Muscle of leg (tissue), 11 donors: ENCODE measurements around the gene USP53. TPM values are rescaled to one million over a fixed set of nuclear protein-coding genes. Genes with fewer than 3 reads are reported as not detected.
"Not testable (repeated sequence)": the region's sequence is repeated elsewhere in the genome, so short reads cannot be mapped to it uniquely, and the experiment has no call there.

Source experiments
- DNase-seq: peaks from one replicate; pipeline ENCODE4 v3.0.0; 2013
- H3K27ac ChIP-seq: one replicate; pipeline ENCODE4 v1.5.1; 2013; ENCODE audit warnings: mild to moderate bottlenecking, low read length, control low read depth
- H3K27me3 ChIP-seq: one replicate; pipeline ENCODE4 v1.6.1; 2013; ENCODE audit warnings: low read length; ENCODE audit not compliant: control insufficient read depth, insufficient read depth
- H3K36me3 ChIP-seq: one replicate; pipeline ENCODE4 v1.6.1; 2013; ENCODE audit warnings: low read length; ENCODE audit not compliant: control insufficient read depth, insufficient read depth
- H3K4me1 ChIP-seq: one replicate; pipeline ENCODE4 v1.6.1; 2013; ENCODE audit warnings: low read length; ENCODE audit not compliant: control insufficient read depth, insufficient read depth
- H3K4me3 ChIP-seq: one replicate; pipeline ENCODE4 v1.5.1; 2013; ENCODE audit warnings: low read length, control low read depth
- H3K9me3 ChIP-seq: replicated peaks from 2 replicates; pipeline ENCODE4 v1.6.1; 2013; ENCODE audit warnings: low read depth, low read length; ENCODE audit not compliant: control insufficient read depth
- WGBS: methylation state at CpG from one replicate; pipeline ENCODE4 v1.1.5; 2013; ENCODE audit warnings: missing lambda C conversion rate; ENCODE audit not compliant: insufficient coverage; 5-methylcytosine and 5-hydroxymethylcytosine counted together
- polyA plus RNA-seq, 8 donors: library from polyadenylated mRNA; unstranded; fragments of 120-200 nt; gene quantifications; one replicate each; pipeline versions ENCODE4 v1.2.1 to v1.2.3, GENCODE V29; 2013; ENCODE audit warnings: inconsistent platforms in 1 of 8, low replicate concordance in 1 of 8; ENCODE audit not compliant: insufficient read length in 8 of 8, insufficient read depth in 1 of 8
- total RNA-seq: library from RNA; stranded (reverse); fragments of 120-200 nt; gene quantifications from one replicate; pipeline ENCODE4 v1.2.4, GENCODE V29; 2013

USP53 gene
- total and polyA plus RNA-seq, 9 donors = 5.3 to 13.4 (median 7.4) TPM

DNA sequence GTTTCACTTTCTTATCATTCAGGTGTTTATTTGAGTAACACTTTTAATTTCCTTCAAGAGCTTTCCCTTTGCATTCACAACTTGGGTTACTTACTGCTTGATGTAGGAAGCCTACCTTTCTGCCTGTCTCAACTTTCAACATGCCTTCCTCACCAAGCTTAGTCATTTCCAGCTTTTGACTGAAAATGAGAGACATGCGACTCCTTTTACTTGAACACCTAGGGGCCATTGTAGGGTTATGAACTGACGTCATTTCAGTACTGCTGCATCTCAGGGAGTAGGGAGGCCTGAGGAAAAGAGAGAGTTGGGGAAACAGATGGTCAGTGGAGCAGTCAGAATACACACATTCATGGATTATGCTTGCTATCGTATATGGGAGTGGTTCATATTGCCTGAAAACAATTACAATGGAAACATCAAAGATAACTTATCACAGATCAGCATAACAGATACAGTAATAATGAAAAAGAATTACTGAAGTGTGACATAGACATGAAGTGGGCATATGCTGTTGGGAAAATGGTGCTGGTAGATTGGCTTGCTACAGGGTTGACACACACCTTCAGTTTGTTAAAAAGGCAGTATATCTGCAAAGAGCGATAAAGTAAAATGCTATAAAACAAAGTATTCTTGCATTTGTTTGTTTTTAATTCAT, 25.7 kb downstream of the USP53 start:
- 86% methylated on average over 2 of the region's 4 CpGs for WGBS
- H3K4me1 ChIP-seq = no peaks in the 10 kb centered on the region

DNA sequence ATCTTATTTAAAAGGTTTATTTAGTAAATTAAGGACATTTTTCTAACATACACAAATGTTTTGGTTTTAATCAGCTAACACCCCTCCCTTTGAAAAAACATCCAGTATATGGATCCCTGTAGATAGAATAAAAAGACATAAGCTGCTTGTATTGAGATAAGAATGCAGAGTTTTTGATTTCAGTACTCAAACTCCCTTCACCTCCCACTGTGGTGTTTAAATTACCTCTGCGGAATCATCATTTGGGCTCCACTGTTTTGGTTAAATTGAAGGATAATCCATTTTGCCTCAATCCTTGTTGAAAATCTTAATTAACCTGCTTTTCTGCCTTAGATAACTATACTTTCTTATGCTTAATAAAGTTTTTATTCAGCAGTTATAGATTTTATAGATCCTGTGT, 27.6 kb downstream of the USP53 start:
- Histone ChIP-seq H3K9me3 (no peaks in the 10 kb centered on the region), H3K36me3 (no peaks in the 10 kb centered on the region), H3K4me1 (no peaks in the 10 kb centered on the region), H3K4me3 (no peak overlapping the region), H3K27me3 (no peaks in the 10 kb centered on the region), H3K27ac (no peak overlapping the region)
- no peak for DNase-seq
- no CpG with 5 or more reads among the region's 1 CpG for WGBS

More for the DNA sequence above, 25.7 kb downstream of the USP53 start:
- H3K4me3 ChIP-seq = no peak overlapping the region
- H3K36me3 ChIP-seq = no peaks in the 10 kb centered on the region
- no peak overlapping the region for H3K27ac ChIP-seq
- H3K9me3 ChIP-seq = no peaks in the 10 kb centered on the region
- H3K27me3 ChIP-seq = no peaks in the 10 kb centered on the region
- no peak for DNase-seq

DNA sequence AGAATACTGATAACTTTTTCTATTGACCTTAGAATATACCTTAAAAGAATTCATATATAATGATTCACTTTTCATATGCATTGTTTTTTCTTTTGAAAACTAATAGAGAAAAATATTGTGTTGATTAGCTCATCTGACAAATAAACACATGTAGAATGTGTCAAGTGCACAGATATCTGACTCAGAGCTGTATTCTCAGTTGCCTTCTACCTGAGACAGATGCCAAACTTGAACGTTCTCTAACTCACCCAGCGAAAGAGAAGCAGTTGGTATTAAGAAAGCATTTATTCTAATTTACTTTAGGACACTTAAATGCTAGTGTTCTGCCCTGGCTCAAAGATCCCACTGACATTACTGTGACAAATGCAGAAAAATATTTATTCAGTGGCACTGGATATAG, 28.1 kb downstream of the USP53 start:
- no peaks in the 10 kb centered on the region for H3K36me3 ChIP-seq
- no peak for DNase-seq
- H3K27ac ChIP-seq = no peak overlapping the region
- no CpG with 5 or more reads among the region's 2 CpGs for WGBS
- H3K9me3 ChIP-seq = no peaks in the 10 kb centered on the region
- H3K4me3 ChIP-seq = no peak overlapping the region
- no peaks in the 10 kb centered on the region for H3K4me1 ChIP-seq
- H3K27me3 ChIP-seq = no peaks in the 10 kb centered on the region

DNA sequence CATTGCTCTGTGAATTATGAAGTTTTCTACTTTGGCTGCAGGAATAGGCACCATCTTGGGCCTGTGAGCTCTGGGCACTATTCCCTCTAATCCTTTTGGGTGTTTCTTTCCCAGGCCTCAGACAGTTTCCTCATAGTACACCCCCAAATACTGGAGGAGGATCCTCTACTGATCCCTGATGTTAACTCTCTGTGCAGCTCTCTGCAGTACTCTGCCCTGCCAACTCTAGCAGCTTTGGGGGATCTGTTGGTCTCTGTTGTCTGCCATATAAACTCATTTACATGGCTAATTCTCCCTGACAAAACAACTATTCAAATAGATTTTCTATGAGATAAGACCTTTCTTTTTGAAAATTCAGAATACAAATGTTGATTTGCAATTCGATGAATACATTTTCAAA, 29.9 kb downstream of the USP53 start:
- no peaks in the 10 kb centered on the region for H3K9me3 ChIP-seq
- H3K36me3 ChIP-seq = no peaks in the 10 kb centered on the region
- no CpG with 5 or more reads among the region's 1 CpG for WGBS
- H3K4me3 ChIP-seq = no peak overlapping the region
- H3K4me1 ChIP-seq = no peaks in the 10 kb centered on the region
- H3K27me3 ChIP-seq = no peaks in the 10 kb centered on the region
- H3K27ac ChIP-seq = no peak overlapping the region
- no peak for DNase-seq

DNA sequence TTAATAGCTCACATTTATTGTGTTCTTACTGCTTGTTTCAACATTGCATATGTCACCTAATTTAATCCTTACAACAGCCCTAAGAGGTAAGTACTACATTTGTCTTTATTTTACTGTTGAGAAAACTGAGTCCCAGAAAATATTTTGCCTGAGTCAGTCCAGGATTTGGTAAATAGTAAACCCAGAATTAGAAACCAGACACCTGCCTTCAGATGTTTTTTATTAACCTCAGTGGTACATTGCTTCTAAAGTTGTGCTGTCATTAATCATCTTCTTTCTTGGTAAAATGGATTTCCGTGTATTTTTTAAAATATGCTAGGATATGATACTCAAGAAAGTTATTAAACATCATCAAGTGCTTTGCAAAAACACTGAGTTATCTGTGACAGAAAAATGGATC, 31.4 kb downstream of the USP53 start:
- Histone ChIP-seq H3K4me1 (no peaks in the 10 kb centered on the region), H3K9me3 (no peaks in the 10 kb centered on the region), H3K27me3 (no peaks in the 10 kb centered on the region), H3K36me3 (no peaks in the 10 kb centered on the region), H3K27ac (no peak overlapping the region), H3K4me3 (no peak overlapping the region)
- DNase-seq = no peak
- WGBS = no CpG with 5 or more reads among the region's 1 CpG

DNA sequence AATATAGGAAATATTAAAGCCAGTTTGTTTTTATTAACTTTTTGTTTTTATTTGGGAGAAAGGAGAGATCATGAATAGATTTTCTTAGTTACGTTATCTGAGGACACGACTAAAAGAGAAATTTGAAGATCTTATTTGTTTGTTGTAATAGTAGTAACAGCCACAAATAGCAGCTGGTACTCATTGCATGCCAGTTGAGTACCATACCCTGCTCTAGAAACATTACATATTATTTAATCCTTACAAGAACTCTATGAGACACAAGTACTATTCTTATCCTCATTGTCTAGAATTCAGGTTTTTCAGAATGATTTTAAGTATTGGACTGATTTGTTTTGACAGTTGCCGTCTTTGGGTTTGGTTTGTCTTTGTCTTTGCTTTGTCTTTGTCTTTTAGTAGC, 31.8 kb downstream of the USP53 start:
- Histone ChIP-seq H3K9me3 (no peaks in the 10 kb centered on the region), H3K36me3 (no peaks in the 10 kb centered on the region), H3K27me3 (no peaks in the 10 kb centered on the region), H3K4me1 (no peaks in the 10 kb centered on the region), H3K4me3 (no peak overlapping the region), H3K27ac (no peak overlapping the region)
- 100% methylated on average over 2 of the region's 3 CpGs for WGBS
- DNase-seq = no peak

DNA sequence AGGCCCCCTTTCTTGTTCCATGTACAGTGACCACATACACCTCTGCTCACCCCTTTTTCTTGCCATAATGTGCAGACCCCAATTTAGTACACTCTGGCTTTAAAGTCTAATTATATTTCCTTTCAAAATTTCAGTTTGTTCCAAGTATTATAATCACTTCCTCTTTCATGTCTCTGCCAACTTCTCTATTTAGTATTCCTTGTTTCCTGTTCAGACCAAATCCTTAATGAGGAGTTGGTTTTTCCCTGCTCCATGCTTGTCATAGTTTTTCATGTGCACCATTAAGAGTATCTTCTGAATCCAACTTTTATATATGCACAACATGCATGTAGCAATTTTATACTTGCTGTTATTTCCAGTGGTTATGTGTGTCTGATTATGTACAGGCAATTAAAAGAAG, 32.3 kb downstream of the USP53 start:
- no peaks in the 10 kb centered on the region for H3K27me3 ChIP-seq
- no peaks in the 10 kb centered on the region for H3K4me1 ChIP-seq
- DNase-seq = peak; percentile 22
- H3K27ac ChIP-seq = no peak overlapping the region
- H3K9me3 ChIP-seq = no peaks in the 10 kb centered on the region
- H3K4me3 ChIP-seq = no peak overlapping the region
- no peaks in the 10 kb centered on the region for H3K36me3 ChIP-seq

DNA sequence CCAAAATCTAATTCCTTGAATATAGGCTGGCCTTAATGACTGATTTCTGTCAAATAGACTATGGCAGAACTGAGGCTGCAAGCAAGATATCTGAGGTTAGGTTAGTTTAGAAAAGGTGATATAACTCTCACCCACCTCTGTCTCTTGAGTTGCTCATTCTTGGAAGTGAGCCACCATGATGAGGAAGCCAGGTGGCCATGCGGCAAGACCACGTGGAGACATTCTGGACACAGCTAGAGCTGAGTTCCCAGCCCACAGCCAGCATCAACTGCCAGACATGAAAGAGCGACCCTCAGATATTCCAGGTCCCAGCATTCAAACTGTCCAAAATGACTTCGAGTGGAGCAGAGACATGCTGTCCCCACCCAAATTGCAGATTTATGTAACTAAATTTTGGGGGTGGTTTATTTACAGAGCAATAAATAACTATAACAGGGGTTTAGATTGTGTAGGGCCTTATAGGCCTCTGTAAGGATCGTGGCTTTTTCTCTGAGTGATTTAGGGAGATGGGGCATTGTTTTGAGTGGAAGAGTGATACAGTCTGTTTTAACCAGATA, 33.7 kb downstream of the USP53 start:
- WGBS = 38% methylated on average over 2 of the region's 5 CpGs
- H3K27me3 ChIP-seq = no peaks in the 10 kb centered on the region
- no peak overlapping the region for H3K27ac ChIP-seq
- H3K4me1 ChIP-seq = no peaks in the 10 kb centered on the region
- H3K4me3 ChIP-seq = no peak overlapping the region
- H3K9me3 ChIP-seq = no peaks in the 10 kb centered on the region
- DNase-seq = peak; percentile 35
- H3K36me3 ChIP-seq = no peaks in the 10 kb centered on the region

DNA sequence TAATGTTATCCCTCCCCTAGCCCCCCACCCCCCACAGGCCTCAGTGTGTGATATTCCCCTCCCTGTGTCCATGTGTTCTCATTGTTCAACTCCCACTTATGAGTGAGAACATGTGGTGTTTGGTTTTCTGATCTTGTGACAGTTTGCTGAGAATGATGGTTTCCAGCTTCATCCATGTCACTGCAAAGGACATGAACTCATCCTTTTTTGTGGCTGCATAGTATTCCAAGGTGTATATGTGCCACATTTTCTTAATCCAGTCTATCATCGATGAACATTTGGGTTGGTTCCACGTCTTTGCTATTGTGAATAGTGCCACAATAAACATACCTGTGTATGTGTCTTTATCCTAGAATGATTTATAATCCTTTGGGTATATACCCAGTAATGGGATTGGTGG, 38.5 kb downstream of the USP53 start:
- H3K9me3 ChIP-seq, H3K27me3 ChIP-seq, DNase-seq, H3K4me1 ChIP-seq, H3K4me3 ChIP-seq, H3K36me3 ChIP-seq, H3K27ac ChIP-seq: not testable (repeated sequence)
- no CpG with 5 or more reads among the region's 2 CpGs for WGBS

DNA sequence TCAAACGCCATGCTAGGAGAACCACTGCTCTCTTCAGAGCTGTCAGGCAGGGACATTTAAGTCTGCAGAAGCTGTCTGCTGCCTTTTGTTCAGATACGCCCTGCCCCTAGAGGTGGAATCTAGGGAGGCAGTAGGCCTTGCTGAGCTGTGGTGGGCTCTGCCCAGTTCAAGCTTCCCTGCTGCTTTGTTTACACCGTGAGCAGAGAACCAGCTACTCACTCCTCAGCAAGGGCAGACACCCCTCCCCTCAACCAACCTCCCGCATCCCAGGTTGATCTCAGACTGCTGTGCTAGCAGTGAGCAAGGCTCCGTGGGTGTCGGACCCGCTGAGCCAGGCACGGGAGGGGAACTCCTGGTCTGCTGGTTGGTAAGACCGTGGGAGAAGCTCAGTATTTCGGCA, 42.7 kb downstream of the USP53 start:
- not testable (repeated sequence) for H3K4me1 ChIP-seq, H3K4me3 ChIP-seq, H3K27ac ChIP-seq, H3K27me3 ChIP-seq, H3K36me3 ChIP-seq, H3K9me3 ChIP-seq, DNase-seq
- 94% methylated on average over 7 of the region's 10 CpGs for WGBS

DNA sequence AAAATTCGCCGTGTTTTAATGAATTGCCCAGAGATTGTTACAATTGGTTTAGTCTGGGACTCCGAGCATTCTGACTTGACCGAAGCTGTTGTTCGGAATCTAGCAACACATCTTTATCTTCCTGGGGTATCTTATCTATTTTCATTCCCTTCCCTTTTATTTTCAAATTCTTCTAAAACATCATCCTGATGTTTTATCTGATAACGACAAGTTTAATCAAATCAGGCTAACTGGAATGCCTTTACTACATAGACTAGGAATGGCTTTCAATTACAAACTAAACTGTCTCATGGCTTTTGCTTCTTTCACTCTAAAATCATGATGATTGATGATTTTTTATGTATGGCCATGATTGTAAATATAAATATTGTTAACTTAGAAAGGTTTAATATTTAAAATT, 48.0 kb downstream of the USP53 start:
- peaks cover 3% of the 10 kb centered on the region for H3K36me3 ChIP-seq
- no peak overlapping the region for H3K27ac ChIP-seq
- DNase-seq = no peak
- H3K27me3 ChIP-seq = no peaks in the 10 kb centered on the region
- WGBS = no CpG with 5 or more reads among the region's 6 CpGs
- no peaks in the 10 kb centered on the region for H3K9me3 ChIP-seq
- H3K4me1 ChIP-seq = no peaks in the 10 kb centered on the region
- no peak overlapping the region for H3K4me3 ChIP-seq
